Activated gamma-delta T cell treated with anti-CD3 and anti-CD28 coated beads, Interleukin-2, amount 50 U/mL, for 16 hours (primary cell): ENCODE results near the gene SLC7A6.
A peak's percentile ranks its signal among the peaks of the same experiment; 100 is the strongest.

Source experiments
- DNase-seq: peaks from one replicate; pipeline ENCODE4 v3.0.0-alpha.2; 2020; ENCODE audit warnings: low read depth

Gene SLC7A6

GRCh38 chr16:68235108-68235886 is 29.0 kb upstream of the SLC7A6 start:
- no peak for DNase-seq

- no peak for DNase-seq
Measured at GRCh38 chr16:68235887-68236136, 28.5 kb upstream of the SLC7A6 start, which contains the start of gene ESRP2. Gene ESRP2, minus strand, starts transcription at chr16:68236127. Its CDS starts 82 bp downstream, at chr16:68236045.

- DNase-seq: no peak
Measured at GRCh38 chr16:68236137-68236825, 28.0 kb upstream of the SLC7A6 start.

- DNase-seq: no peak
Measured at GRCh38 chr16:68236826-68237242, 27.5 kb upstream of the SLC7A6 start.

- DNase-seq: peak; percentile 72
Measured at GRCh38 chr16:68237243-68238028, 26.9 kb upstream of the SLC7A6 start.

- no peak for DNase-seq
Measured at GRCh38 chr16:68238029-68238345, 26.3 kb upstream of the SLC7A6 start.

- no peak for DNase-seq
Measured at GRCh38 chr16:68242085-68242484, 22.2 kb upstream of the SLC7A6 start.

- no peak for DNase-seq
Measured at GRCh38 chr16:68242926-68243858, 21.1 kb upstream of the SLC7A6 start.

- no peak for DNase-seq
Measured at GRCh38 chr16:68244481-68244902, 19.8 kb upstream of the SLC7A6 start.

- peak; percentile 96 for DNase-seq
Measured at GRCh38 chr16:68244903-68245853, 19.1 kb upstream of the SLC7A6 start, which contains the start of gene PLA2G15. Gene PLA2G15, plus strand, starts transcription at chr16:68245373. Its CDS starts 54 bp downstream, at chr16:68245427.

- no peak for DNase-seq
Measured at GRCh38 chr16:68246121-68246520, 18.2 kb upstream of the SLC7A6 start.

- DNase-seq: no peak
Measured at GRCh38 chr16:68246666-68247065, 17.7 kb upstream of the SLC7A6 start.

GRCh38 chr16:68247400-68247799 is 16.9 kb upstream of the SLC7A6 start:
- DNase-seq: no peak

GRCh38 chr16:68247932-68248331 is 16.4 kb upstream of the SLC7A6 start:
- DNase-seq: no peak

GRCh38 chr16:68249371-68249770 is 15.0 kb upstream of the SLC7A6 start:
- no peak for DNase-seq

GRCh38 chr16:68250951-68251350 is 13.4 kb upstream of the SLC7A6 start:
- no peak for DNase-seq

GRCh38 chr16:68251832-68252231 is 12.5 kb upstream of the SLC7A6 start:
- DNase-seq: no peak

- DNase-seq: no peak
Measured at GRCh38 chr16:68252383-68252782, 11.9 kb upstream of the SLC7A6 start.

- DNase-seq: no peak
Measured at GRCh38 chr16:68253721-68254120, 10.6 kb upstream of the SLC7A6 start.

- DNase-seq: no peak
Measured at GRCh38 chr16:68255712-68256111, 8.6 kb upstream of the SLC7A6 start.
